H1 (cell line): ENCODE data around the gene NDC80. TPM values are rescaled to one million over a fixed set of nuclear protein-coding genes. Genes with fewer than 3 reads are reported as not detected.

ENCODE experiments used
- CTCF ChIA-PET: fragments of 300-600 bp; sonication (Branson Sonifier 250); formaldehyde crosslinking; loops from one replicate; lab custom pipeline; 2021; ENCODE audit not compliant: partially characterized antibody; lab: Charles Lee
- POLR2A ChIA-PET: fragments of 300-600 bp; sonication (Branson Sonifier 250); formaldehyde crosslinking; loops from one replicate; lab custom pipeline; 2021; ENCODE audit warnings: inconsistent platforms; ENCODE audit not compliant: partially characterized antibody; lab: Charles Lee
- DNase-seq, 2 experiments: peaks; one replicate each; pipeline versions ENCODE4 v3.0.0 to v3.0.0-alpha.2; 2010 to 2022; ENCODE audit warnings: low spot score in 2 of 2, low read depth in 1 of 2, mixed read lengths in 1 of 2
- FAIRE-seq: peaks from 2 replicates; lab custom pipeline; 2011; peaks lifted over from hg19 to GRCh38; lab: Jason Lieb, UNC
- H2AFZ ChIP-seq: 2 replicates; pipeline ENCODE4 v1.8.1; 2012; ENCODE audit warnings: low read length, inconsistent platforms
- H2AK5ac ChIP-seq: 2 replicates; pipeline ENCODE4 v1.6.1; 2013; ENCODE audit warnings: low read depth, low read length
- H2BK120ac ChIP-seq: replicated peaks from 2 replicates; pipeline ENCODE3; 2013; ENCODE audit warnings: low read depth, low read length, inconsistent platforms
- H2BK12ac ChIP-seq: 2 replicates; pipeline ENCODE4 v1.6.1; 2013; ENCODE audit warnings: low read depth, low read length
- H2BK15ac ChIP-seq: 2 replicates; pipeline ENCODE4 v1.6.1; 2013; ENCODE audit warnings: low read length
- H2BK20ac ChIP-seq: 2 replicates; pipeline ENCODE4 v1.6.1; 2013; ENCODE audit warnings: low read length
- H2BK5ac ChIP-seq: 2 replicates; pipeline ENCODE4 v1.6.1; 2013; ENCODE audit warnings: low read depth, low read length
- H3K14ac ChIP-seq: 2 replicates; pipeline ENCODE4 v1.6.1; 2013; ENCODE audit warnings: inconsistent platforms; ENCODE audit not compliant: insufficient read length
- H3K18ac ChIP-seq: 2 replicates; pipeline ENCODE4 v1.6.1; 2013; ENCODE audit warnings: low read length; ENCODE audit errors: extremely low read depth
- H3K23ac ChIP-seq: 2 replicates; pipeline ENCODE4 v1.6.1; 2013; ENCODE audit warnings: inconsistent platforms; ENCODE audit not compliant: insufficient read length
- H3K23me2 ChIP-seq: 2 replicates; pipeline ENCODE4 v1.6.1; 2013; ENCODE audit warnings: low read depth, low read length
- H3K27ac ChIP-seq: 2 replicates; pipeline ENCODE4 v1.6.1; 2011; ENCODE audit warnings: low read depth, low read length, inconsistent platforms
- H3K27me3 ChIP-seq, 4 experiments: replicated peaks in 1 of 4; 1 replicate in 1 of 4; 2 replicates in 3 of 4; pipeline versions ENCODE4 v1.6.1 to v1.8.1; 2011 to 2013; ENCODE audit warnings: low read length in 3 of 4, mild to moderate bottlenecking in 3 of 4, inconsistent platforms in 2 of 4, mixed read lengths in 2 of 4, moderate library complexity in 1 of 4; ENCODE audit not compliant: control insufficient read depth in 3 of 4, insufficient read depth in 3 of 4; ENCODE audit errors: extremely low read depth in 1 of 4
- H3K36me3 ChIP-seq, 4 experiments: 2 replicates each; pipeline versions ENCODE4 v1.6.1 to v1.8.1; 2011 to 2013; ENCODE audit warnings: mild to moderate bottlenecking in 4 of 4, low read length in 3 of 4, moderate library complexity in 2 of 4, control low read depth in 1 of 4, inconsistent platforms in 1 of 4; ENCODE audit not compliant: insufficient read depth in 4 of 4, control insufficient read depth in 2 of 4
- H3K4ac ChIP-seq: replicated peaks from 2 replicates; pipeline ENCODE3; 2013; ENCODE audit warnings: low read length, low read depth, mixed read lengths, inconsistent platforms; ENCODE audit not compliant: insufficient read length
- H3K4me1 ChIP-seq, 4 experiments: replicated peaks in 1 of 4; 1 replicate in 1 of 4; 2 replicates in 3 of 4; pipeline versions ENCODE4 v1.6.1 to v1.8.1; 2011 to 2013; ENCODE audit warnings: low read length in 3 of 4, inconsistent platforms in 2 of 4, mixed read lengths in 1 of 4; ENCODE audit not compliant: insufficient read depth in 4 of 4, control insufficient read depth in 3 of 4
- H3K4me2 ChIP-seq, 2 experiments: 2 replicates each; pipeline versions ENCODE4 v1.6.1 to v1.8.1; 2011 to 2013; ENCODE audit warnings: low read depth in 2 of 2, low read length in 2 of 2, control low read depth in 1 of 2, inconsistent platforms in 1 of 2, mild to moderate bottlenecking in 1 of 2; ENCODE audit not compliant: insufficient read depth in 1 of 2
- H3K4me3 ChIP-seq, 4 experiments: fragments of 200-600, 300-600 bp in 1 of 4; sonication (generic), shearing (Covaris generic), sonication (Bioruptor Twin) in 1 of 4; 2 replicates each; pipeline versions ENCODE4 v1.5.1 to v1.8.1; 2011 to 2016; ENCODE audit warnings: low read length in 4 of 4, low read depth in 3 of 4, control low read depth in 2 of 4, inconsistent platforms in 2 of 4, mild to moderate bottlenecking in 2 of 4, mixed read lengths in 1 of 4, moderate library complexity in 1 of 4; ENCODE audit not compliant: insufficient read depth in 2 of 4; ENCODE audit errors: extremely low read depth in 1 of 4
- H3K56ac ChIP-seq: replicated peaks from 2 replicates; pipeline ENCODE3; 2013; ENCODE audit warnings: low read depth, mild to moderate bottlenecking, mixed read lengths, low read length, inconsistent platforms; ENCODE audit not compliant: insufficient read length
- H3K79me1 ChIP-seq: 2 replicates; pipeline ENCODE4 v1.6.1; 2013; ENCODE audit warnings: low read depth, low read length, control low read depth
- H3K79me2 ChIP-seq, 2 experiments: 2 replicates each; pipeline versions ENCODE4 v1.6.1 to v1.8.1; 2012 to 2013; ENCODE audit warnings: low read length in 2 of 2, mild to moderate bottlenecking in 2 of 2, inconsistent platforms in 1 of 2; ENCODE audit not compliant: insufficient read depth in 2 of 2, control insufficient read depth in 1 of 2
- H3K9ac ChIP-seq, 4 experiments: replicated peaks in 1 of 4; 1 replicate in 1 of 4; 2 replicates in 3 of 4; pipeline versions ENCODE4 v1.6.1 to v1.8.1; 2011 to 2013; ENCODE audit warnings: low read depth in 3 of 4, low read length in 3 of 4, control low read depth in 2 of 4, mild to moderate bottlenecking in 2 of 4, moderate library complexity in 2 of 4, inconsistent platforms in 1 of 4; ENCODE audit errors: extremely low read depth in 1 of 4
- H3K9me3 ChIP-seq, 2 experiments: 2 replicates each; pipeline versions ENCODE4 v1.6.1 to v1.8.1; 2012 to 2013; ENCODE audit warnings: mild to moderate bottlenecking in 2 of 2, moderate library complexity in 2 of 2, control low read depth in 1 of 2, inconsistent platforms in 1 of 2, low read depth in 1 of 2, low read length in 1 of 2, mixed read lengths in 1 of 2; ENCODE audit not compliant: insufficient read depth in 2 of 2
- H4K20me1 ChIP-seq, 2 experiments: replicated peaks in 1 of 2; 2 replicates each; pipeline versions ENCODE3 to v1.8.1; 2011 to 2013; ENCODE audit warnings: inconsistent platforms in 2 of 2, low read length in 2 of 2, mild to moderate bottlenecking in 1 of 2; ENCODE audit not compliant: insufficient read depth in 2 of 2, control insufficient read depth in 1 of 2
- H4K5ac ChIP-seq: 2 replicates; pipeline ENCODE4 v1.6.1; 2013; ENCODE audit warnings: low read length, low read depth, mixed read lengths, inconsistent platforms; ENCODE audit not compliant: insufficient read length
- H4K8ac ChIP-seq: 2 replicates; pipeline ENCODE4 v1.8.0; 2013; ENCODE audit warnings: mild to moderate bottlenecking, moderate library complexity, low read length, inconsistent platforms; ENCODE audit not compliant: insufficient read depth; ENCODE audit errors: extremely low read depth
- H4K91ac ChIP-seq: replicated peaks from 2 replicates; pipeline ENCODE3; 2013; ENCODE audit warnings: low read length, mixed read lengths, inconsistent platforms; ENCODE audit not compliant: insufficient read length
- BCL11A ChIP-seq, 2 experiments: IDR thresholded peaks; one replicate each; pipeline ENCODE4 v1.6.1; 2011; ENCODE audit warnings: low read depth in 2 of 2, low read length in 2 of 2, mild to moderate bottlenecking in 2 of 2
- BRCA1 ChIP-seq: IDR thresholded peaks from 2 replicates; pipeline ENCODE4 v1.6.1; 2012; ENCODE audit warnings: low read depth, low read length, improper control_type of control experiment
- NANOG ChIP-seq: IDR thresholded peaks from 2 replicates; pipeline ENCODE4 v1.6.1; 2011; ENCODE audit warnings: low read length, low read depth, mild to moderate bottlenecking, inconsistent platforms; ENCODE audit not compliant: insufficient read depth, poor library complexity, severe bottlenecking
- WGBS, 2 experiments: shearing (Covaris generic) in 1 of 2; methylation state at CpG; one replicate each; pipeline versions ENCODE4 v1.1.6 to v1.1.7; 2013 to 2015; ENCODE audit warnings: low lambda C conversion rate in 2 of 2, mixed read lengths in 2 of 2, inconsistent platforms in 1 of 2, low coverage in 1 of 2, missing lambda C conversion rate in 1 of 2; ENCODE audit not compliant: insufficient replicate concordance in 2 of 2, insufficient coverage in 1 of 2, insufficient read length in 1 of 2; ENCODE audit errors: extremely low coverage in 1 of 2, missing lambda C conversion rate in 1 of 2; 5-methylcytosine and 5-hydroxymethylcytosine counted together
- polyA plus RNA-seq, 7 experiments: library from polyadenylated mRNA; depleted of rRNA in 3 of 7; stranded (reverse) in 5 of 7; unstranded in 2 of 7; fragments of >200 nt in 5 of 7; fragments of 200-250 nt in 2 of 7; gene quantifications; 1 replicate in 5 of 7; 2 replicates in 1 of 7; 4 replicates in 1 of 7; pipeline versions ENCODE4 v1.2.1 to v1.2.3, GENCODE V29; 2011 to 2013; ENCODE audit warnings: missing spikeins in 2 of 7, mixed read lengths in 2 of 7
- total RNA-seq: library from RNA; stranded (reverse); fragmentation: NEBNext Ultra II Directional; extraction: Animal tissue kit (Norgen Biotek cat#: 25700); gene quantifications from 2 replicates; pipeline ENCODE4 v1.2.1, GENCODE V29; 2021

NDC80 gene
- total and polyA plus RNA-seq, 2 of the 8 experiments (the other 6 are each of a cell fraction or from before 2014, with no cell fraction given), result 11.0 to 45.0 TPM

DNA sequence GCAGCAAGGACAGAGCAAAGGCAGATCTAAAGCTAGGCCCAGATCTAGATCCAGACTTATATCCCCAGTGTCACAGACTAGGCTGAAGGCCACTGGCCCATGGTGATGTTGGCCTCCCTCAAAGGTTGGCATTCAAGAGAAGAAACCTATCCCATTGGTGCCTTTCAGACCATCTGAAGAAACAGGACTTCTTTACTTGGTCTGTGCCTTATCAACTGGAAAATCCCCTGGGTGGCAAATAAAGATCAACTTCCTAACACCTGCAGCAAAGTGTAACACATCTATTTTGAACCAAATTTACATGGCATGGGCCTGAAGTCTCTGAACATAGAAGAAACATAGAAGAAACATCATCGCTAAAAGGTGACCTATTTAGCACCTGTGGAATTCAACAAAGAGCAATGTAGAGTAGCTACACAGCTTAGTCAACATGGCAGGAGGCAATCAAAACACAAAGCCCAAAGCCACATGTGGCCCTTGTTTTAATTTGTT lies 35.9 kb upstream of the NDC80 start:
- H2AFZ ChIP-seq, result no peak overlapping the region
- no peak overlapping the region for H3K4me3 ChIP-seq
- no peak overlapping the region for H4K8ac ChIP-seq
- H3K56ac ChIP-seq, result no peak overlapping the region
- no peak overlapping the region for H2BK15ac ChIP-seq
- H2BK20ac ChIP-seq, result no peak overlapping the region
- H3K79me2 ChIP-seq, result no peaks in the 10 kb centered on the region
- TF ChIP-seq BRCA1, result no peak
- peak; percentile 82 for TF ChIP-seq NANOG
- TF ChIP-seq BCL11A (IDR thresholded peaks at IDR 0.05; ENCODE audit: low read depth in 2 of 2, low read length in 2 of 2), result no peak
- H4K91ac ChIP-seq, result no peak overlapping the region
- ChIA-PET CTCF (interaction anchor here (1.3 to 1.8 kb wide), 3 partner anchors 12 to 200 kb away, joined by 4 to 5 read pairs (median 4); no protein-coding TSS in a partner anchor), POLR2A (no interaction called here)
- no peak overlapping the region for H3K4me2 ChIP-seq
- H3K23ac ChIP-seq, result no peak overlapping the region
- no peak overlapping the region for H2AK5ac ChIP-seq
- no peaks in the 10 kb centered on the region for H3K27me3 ChIP-seq
- no peak overlapping the region for H4K5ac ChIP-seq
- no peak overlapping the region for H2BK120ac ChIP-seq
- no peak overlapping the region for H2BK5ac ChIP-seq
- H3K9me3 ChIP-seq, result 0 out of 4 replicates have a peak, but pooled peaks cover 2% of the 10 kb centered on the region in 2 experiments
- peak overlapping the region; percentile 83 for H3K14ac ChIP-seq
- 83% methylated on average over 1 of the region's 1 CpG; no CpG with 5 or more reads in 1 of the 2 experiments for WGBS, 2 experiments
- H3K4me1 ChIP-seq, result no peaks in the 10 kb centered on the region
- no peak overlapping the region for H3K9ac ChIP-seq
- H3K27ac ChIP-seq, result no peak overlapping the region
- no peak overlapping the region for H2BK12ac ChIP-seq
- H3K18ac ChIP-seq, result no peak overlapping the region
- no peaks in the 10 kb centered on the region for H3K79me1 ChIP-seq
- no peak overlapping the region for H3K4ac ChIP-seq
- H3K23me2 ChIP-seq, result no peaks in the 10 kb centered on the region
- H4K20me1 ChIP-seq, result no peaks in the 10 kb centered on the region
- no peak for DNase-seq
- FAIRE-seq, result no peak
- H3K36me3 ChIP-seq, result peaks cover 0 to 3% (median 0%) of the 10 kb centered on the region in 4 experiments; a peak in 2 of 8 replicates
